Stimulated activated memory B cell treated with anti-CD40 and anti-IgM and Interleukin-4, amounts not matched to agents 10 μg/mL and 1 μg/mL and 100 μg/mL, for 72 hours (primary cell): ENCODE measurements around the gene FAM124B.

Source experiments
- ATAC-seq: fragments of 150-1000 bp; cut with Tn5 transposase; 2 replicates; pipeline ENCODE4 v1.10.0; 2021
- H3K27ac Mint-ChIP-seq: one replicate; pipeline ENCODE4 v1.8.0; 2022; ENCODE audit warnings: mild to moderate bottlenecking, mixed read lengths
- H3K27me3 Mint-ChIP-seq: one replicate; pipeline ENCODE4 v1.8.0; 2022; ENCODE audit warnings: mixed read lengths
- H3K36me3 Mint-ChIP-seq: one replicate; pipeline ENCODE4 v1.8.0; 2022; ENCODE audit warnings: mixed read lengths
- H3K4me1 Mint-ChIP-seq: one replicate; pipeline ENCODE4 v1.8.0; 2022; ENCODE audit warnings: mixed read lengths
- H3K4me3 Mint-ChIP-seq: one replicate; pipeline ENCODE4 v1.8.0; 2022; ENCODE audit warnings: mild to moderate bottlenecking, moderate library complexity, mixed read lengths
- H3K9me3 Mint-ChIP-seq: one replicate; pipeline ENCODE4 v1.8.0; 2022; ENCODE audit warnings: mixed read lengths

FAM124B gene

DNA sequence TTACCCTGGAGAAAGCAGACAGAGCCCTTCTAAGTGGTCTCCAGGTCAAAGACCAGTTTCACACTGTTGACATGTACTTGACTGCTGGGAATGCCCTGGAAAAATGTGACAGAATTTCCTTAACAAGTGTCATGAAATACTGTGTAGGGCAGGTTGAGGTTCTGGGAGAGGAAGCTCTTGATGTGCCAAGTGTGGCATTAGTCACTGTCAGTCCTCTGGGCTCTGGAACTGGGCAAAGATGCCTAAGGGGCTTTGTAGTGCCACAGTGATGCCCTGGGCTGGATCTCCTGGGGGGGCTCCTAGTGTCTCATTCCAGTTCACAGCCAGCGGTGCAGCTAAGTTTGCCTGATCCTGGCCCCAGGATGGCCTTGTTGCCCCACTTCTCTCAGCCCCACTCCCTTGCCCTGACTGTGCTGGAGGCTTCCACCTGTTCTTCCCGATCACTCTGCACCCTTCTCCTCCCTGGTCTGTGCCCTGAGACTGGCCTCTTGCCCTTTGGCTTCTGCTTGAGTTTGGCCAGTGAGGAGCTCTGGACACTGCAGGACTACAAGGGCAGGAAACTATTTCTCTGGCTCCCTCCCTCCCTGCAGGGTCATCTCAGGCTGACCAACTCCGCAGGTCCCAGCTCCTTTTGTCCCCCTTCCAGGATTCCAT lies 27.0 kb upstream of the FAM124B start:
- H3K4me3 Mint-ChIP-seq: no peak overlapping the region
- no peak overlapping the region for H3K27ac Mint-ChIP-seq
- H3K36me3 Mint-ChIP-seq: peaks cover 5% of the 10 kb centered on the region
- ATAC-seq: no peak
- peaks cover 15% of the 10 kb centered on the region for H3K9me3 Mint-ChIP-seq
- peaks cover 7% of the 10 kb centered on the region for H3K4me1 Mint-ChIP-seq
- H3K27me3 Mint-ChIP-seq: peaks cover 21% of the 10 kb centered on the region

DNA sequence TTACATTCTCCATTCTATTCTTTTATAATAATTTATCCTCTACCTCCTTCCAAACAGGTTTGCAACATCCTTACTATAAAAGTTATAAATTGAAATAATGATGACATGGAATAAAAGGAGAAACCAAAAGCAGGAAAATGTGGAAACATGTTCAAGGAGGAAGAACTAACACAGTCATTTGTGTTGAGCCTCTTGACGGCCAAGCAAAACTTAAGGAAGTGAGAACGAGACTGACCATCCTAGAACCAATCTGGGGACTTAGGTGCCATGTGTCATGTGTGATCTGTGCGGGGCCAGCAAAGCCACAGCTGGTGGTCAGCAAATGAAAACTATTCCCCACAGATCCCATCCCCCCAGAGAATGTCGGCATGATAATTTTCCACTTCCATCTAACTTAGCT lies 25.6 kb upstream of the FAM124B start:
- Mint-ChIP-seq H3K4me3 (no peak overlapping the region), H3K9me3 (peaks cover 15% of the 10 kb centered on the region), H3K27ac (no peak overlapping the region), H3K4me1 (peaks cover 7% of the 10 kb centered on the region), H3K27me3 (peaks cover 21% of the 10 kb centered on the region), H3K36me3 (peaks cover 5% of the 10 kb centered on the region)
- no peak for ATAC-seq

DNA sequence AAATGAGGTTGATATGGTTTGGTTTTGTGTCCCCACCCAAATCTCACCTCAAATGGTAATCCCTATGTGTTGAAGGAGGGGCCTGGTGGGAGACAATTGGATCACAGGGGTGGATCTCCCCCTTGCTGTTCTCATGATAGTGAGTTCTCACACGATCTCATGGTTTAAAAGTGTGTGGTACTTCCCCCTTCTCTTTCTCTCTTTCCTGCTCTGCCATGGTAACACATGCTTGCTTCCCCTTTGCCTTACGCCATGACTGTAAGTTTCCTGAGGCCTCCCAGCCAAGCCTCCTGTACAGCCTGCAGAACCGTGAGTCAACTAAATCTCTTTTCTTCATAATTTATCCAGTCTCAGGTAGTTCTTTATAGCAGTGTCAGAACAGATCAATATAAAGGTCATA lies 24.7 kb upstream of the FAM124B start:
- no peak for ATAC-seq
- H3K4me3 Mint-ChIP-seq: no peak overlapping the region
- H3K27ac Mint-ChIP-seq: no peak overlapping the region
- H3K36me3 Mint-ChIP-seq: peaks cover 5% of the 10 kb centered on the region
- peaks cover 16% of the 10 kb centered on the region for H3K9me3 Mint-ChIP-seq
- H3K4me1 Mint-ChIP-seq: peaks cover 7% of the 10 kb centered on the region
- H3K27me3 Mint-ChIP-seq: peaks cover 13% of the 10 kb centered on the region

DNA sequence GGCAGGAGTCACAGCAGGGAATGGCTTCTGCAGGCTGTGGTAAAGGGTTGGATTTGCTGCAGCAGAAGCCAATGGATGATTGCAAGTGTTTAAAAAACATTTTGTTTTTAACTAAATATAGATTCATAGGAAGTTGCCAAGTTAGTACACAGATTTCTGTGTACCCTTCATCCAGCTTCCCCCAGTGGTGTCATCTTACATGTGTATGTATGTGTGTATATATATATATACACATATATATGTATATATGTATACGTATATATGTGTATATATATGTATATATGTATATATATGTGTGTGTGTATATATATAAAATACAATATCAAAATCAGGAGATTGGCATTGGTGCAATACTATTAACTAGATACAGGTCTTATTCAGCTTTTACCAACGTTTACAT lies 19.2 kb upstream of the FAM124B start:
- Mint-ChIP-seq H3K36me3 (no peaks in the 10 kb centered on the region), H3K9me3 (peaks cover 11% of the 10 kb centered on the region), H3K4me1 (no peaks in the 10 kb centered on the region), H3K27ac (no peak overlapping the region), H3K4me3 (no peak overlapping the region), H3K27me3 (peaks cover 9% of the 10 kb centered on the region)
- ATAC-seq: no peak

DNA sequence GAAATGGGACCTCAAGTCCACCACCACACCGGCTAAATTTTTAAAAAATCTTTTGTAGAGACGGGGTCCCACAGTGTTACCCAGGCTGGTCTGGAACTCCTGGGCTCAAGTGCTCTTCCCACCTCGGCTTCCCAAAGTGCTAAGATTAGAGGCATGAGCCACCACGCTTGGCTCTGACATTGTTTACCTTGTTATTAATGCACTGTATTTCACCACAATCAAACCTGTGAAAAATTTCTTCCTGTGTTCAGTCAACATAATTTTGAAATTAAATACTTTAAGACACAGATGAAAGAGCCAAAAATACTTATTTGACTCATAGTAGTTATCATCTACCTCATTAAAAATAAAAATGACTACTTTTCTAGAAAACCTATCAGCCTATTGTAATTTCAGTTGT lies 16.0 kb upstream of the FAM124B start:
- no peak overlapping the region for H3K27ac Mint-ChIP-seq
- ATAC-seq: no peak
- peaks cover 5% of the 10 kb centered on the region for H3K9me3 Mint-ChIP-seq
- H3K4me3 Mint-ChIP-seq: no peak overlapping the region
- H3K4me1 Mint-ChIP-seq: no peaks in the 10 kb centered on the region
- peaks cover 9% of the 10 kb centered on the region for H3K27me3 Mint-ChIP-seq
- H3K36me3 Mint-ChIP-seq: no peaks in the 10 kb centered on the region

DNA sequence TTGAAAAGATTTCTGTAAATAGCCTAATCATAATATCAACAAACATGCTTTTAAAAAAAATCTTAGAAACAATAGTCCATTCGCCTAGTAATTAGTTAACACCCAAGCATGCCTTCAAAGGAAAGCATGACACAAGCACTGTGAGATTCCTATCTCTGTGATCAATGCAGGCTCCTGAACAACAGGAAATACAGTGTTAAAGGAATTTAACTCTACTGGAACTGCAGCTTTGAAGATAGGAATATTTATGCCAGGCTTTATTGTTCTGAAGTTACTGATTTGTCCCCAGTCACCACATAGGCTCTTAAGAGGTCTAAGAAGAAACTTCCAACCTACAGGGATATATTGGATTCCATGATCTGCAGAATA lies 15.4 kb upstream of the FAM124B start:
- Mint-ChIP-seq H3K36me3 (no peaks in the 10 kb centered on the region), H3K9me3 (peaks cover 5% of the 10 kb centered on the region), H3K27me3 (peaks cover 9% of the 10 kb centered on the region), H3K4me3 (no peak overlapping the region), H3K4me1 (no peaks in the 10 kb centered on the region), H3K27ac (no peak overlapping the region)
- ATAC-seq: no peak

DNA sequence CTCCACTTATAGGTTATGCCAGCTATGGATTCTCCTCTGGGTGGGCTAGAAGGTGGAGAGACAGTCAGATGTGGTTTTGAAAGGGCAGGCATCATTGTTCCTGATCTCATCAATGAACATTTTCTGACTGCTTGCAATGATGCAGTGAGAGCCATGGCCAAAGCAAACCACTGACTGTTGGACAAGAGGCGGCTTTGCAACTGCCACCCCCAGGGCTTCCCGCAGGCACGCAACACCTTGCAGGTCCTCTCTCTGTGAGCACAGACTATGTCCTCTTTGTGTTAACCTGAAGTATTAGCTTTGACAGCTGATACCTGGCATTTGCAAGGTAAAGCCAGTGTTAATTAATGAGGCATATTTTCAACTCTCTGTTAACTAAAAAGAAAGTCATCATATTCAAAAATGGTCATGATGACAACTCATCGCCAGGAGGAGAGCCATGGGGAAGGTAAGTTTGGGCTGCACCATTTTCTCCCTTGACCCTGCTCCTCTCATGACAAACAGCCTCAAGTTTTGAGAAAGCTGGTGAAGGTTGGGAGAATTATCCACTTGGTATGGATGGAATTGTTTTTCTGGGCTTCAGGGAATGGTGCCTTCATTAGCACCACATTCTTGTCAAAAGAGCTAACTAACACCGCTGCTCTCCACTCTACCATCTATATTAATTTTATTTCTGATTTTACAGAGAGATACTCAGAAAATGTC lies 14.9 kb upstream of the FAM124B start:
- Mint-ChIP-seq H3K36me3 (no peaks in the 10 kb centered on the region), H3K4me1 (no peaks in the 10 kb centered on the region)

DNA sequence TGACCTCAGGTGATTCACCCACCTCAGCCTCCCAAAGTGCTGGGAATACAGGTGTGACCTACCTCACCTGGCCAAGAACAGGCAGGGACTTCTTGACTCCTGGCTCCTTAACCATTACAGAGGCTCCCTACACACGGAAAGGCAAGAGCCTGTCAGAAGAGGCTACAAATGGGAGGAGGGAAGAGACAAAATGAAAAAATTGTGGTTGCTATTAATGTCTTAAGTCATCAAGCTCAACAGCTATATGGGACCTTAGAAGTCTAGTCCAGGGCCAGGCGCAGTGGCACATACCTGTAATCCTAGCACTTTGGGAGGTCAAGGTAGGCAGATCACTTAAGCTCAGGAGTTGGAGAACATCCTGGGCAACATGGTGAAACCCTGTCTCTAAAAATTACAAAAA lies 11.5 kb upstream of the FAM124B start:
- no peaks in the 10 kb centered on the region for H3K9me3 Mint-ChIP-seq
- H3K4me3 Mint-ChIP-seq: no peak overlapping the region
- no peaks in the 10 kb centered on the region for H3K4me1 Mint-ChIP-seq
- H3K27ac Mint-ChIP-seq: no peak overlapping the region
- H3K27me3 Mint-ChIP-seq: no peaks in the 10 kb centered on the region
- no peak for ATAC-seq
- H3K36me3 Mint-ChIP-seq: no peaks in the 10 kb centered on the region

More for the DNA sequence above, 14.9 kb upstream of the FAM124B start:
- Mint-ChIP-seq H3K27ac (no peak overlapping the region), H3K4me3 (no peak overlapping the region), H3K9me3 (peaks cover 5% of the 10 kb centered on the region), H3K27me3 (peaks cover 9% of the 10 kb centered on the region)
- ATAC-seq: no peak

DNA sequence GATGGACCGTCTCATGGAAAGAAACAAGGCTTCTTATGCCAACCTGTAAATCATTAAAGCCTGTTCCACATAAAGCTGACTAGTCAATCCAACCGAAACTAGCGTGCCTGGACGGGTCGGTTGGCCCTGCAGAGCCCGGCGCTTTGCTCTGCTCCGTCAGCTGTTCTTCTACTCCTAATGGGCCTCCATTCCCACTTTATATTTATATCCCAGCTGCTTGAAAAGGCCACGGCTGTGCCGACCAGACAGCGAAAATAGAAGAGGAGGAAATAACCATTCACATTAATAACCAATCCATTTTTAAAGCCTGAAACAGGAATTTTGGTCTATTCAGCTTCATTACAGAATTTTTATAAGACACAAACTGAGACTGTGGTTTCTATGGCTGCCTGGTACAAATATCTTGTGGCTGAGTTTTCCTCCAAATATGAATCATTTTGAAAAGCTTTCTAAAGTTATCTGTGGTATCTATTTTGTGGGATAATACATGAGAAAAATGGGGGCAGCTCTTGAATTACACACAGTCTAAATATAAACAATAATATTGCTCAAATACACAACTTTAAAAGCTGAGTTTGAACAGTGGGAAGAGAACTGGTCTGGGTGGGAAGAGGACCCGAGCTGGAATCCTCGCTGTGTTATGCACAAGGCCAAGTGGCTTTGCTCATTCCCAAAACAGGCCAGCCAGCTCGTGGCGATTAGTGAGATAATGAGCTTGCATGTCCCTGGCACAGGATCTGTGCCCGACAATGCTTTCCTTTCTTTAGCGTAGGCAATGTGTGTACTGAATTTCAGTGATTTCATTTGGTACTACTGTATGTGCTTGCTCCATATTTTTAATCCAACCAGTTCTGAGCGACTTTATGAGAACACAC lies 10.5 kb upstream of the FAM124B start:
- Mint-ChIP-seq H3K27me3 (no peaks in the 10 kb centered on the region), H3K4me3 (no peak overlapping the region), H3K36me3 (no peaks in the 10 kb centered on the region), H3K9me3 (no peaks in the 10 kb centered on the region), H3K27ac (no peak overlapping the region), H3K4me1 (no peaks in the 10 kb centered on the region)
- no peak for ATAC-seq

DNA sequence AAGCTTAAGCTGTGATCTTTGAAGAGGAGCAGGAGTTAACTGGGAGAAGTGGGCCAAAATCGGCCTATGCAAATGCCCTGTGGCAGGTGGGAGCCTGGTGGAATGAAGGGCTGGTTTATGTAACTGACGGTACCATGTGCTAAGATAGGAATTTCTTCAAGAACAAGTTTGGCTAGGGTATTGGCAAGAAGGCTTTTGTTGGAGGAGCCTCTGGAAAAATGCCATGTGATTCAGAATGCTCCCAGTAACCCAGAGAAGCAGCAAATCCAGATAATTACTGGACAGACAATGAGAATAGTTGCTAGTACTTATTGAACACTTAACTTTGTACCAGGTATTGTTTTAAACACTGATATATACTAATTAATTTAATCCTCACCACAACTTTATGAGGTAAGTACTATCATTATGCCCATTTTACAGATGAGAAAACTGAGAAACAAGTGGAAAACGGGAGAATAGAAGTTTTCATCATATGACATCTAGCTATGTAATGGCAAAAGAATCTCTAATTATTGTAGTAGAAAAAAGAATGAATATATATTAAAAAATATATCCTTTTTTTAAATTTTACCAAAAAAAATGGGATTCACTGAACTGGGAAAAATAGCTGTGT lies 9.1 kb upstream of the FAM124B start:
- Mint-ChIP-seq H3K36me3 (peaks cover 5% of the 10 kb centered on the region), H3K27ac (no peak overlapping the region), H3K4me1 (no peaks in the 10 kb centered on the region), H3K4me3 (no peak overlapping the region), H3K9me3 (peaks cover 3% of the 10 kb centered on the region), H3K27me3 (no peaks in the 10 kb centered on the region)
- ATAC-seq: no peak

DNA sequence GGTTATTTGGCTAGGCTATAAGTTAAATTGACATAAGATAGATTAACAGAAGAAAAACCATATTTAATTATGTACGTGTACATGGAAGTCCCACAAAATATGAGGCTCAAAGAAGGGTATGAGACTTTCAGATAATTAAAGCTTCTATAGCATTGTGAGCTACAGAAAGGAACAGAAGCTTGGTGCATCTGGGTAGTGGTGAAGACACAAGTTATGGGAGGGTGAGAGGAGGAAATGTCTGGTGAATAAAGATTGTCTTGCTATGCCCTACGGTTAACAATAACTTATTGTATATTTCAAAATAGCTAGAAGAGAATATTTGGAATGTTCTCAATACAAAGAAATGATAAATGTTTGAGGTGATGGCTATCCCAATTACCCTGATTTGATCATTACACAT lies 6.8 kb upstream of the FAM124B start:
- Mint-ChIP-seq H3K27ac (no peak overlapping the region), H3K36me3 (peaks cover 5% of the 10 kb centered on the region), H3K4me3 (no peak overlapping the region), H3K9me3 (peaks cover 3% of the 10 kb centered on the region), H3K27me3 (no peaks in the 10 kb centered on the region), H3K4me1 (no peaks in the 10 kb centered on the region)
- no peak for ATAC-seq

DNA sequence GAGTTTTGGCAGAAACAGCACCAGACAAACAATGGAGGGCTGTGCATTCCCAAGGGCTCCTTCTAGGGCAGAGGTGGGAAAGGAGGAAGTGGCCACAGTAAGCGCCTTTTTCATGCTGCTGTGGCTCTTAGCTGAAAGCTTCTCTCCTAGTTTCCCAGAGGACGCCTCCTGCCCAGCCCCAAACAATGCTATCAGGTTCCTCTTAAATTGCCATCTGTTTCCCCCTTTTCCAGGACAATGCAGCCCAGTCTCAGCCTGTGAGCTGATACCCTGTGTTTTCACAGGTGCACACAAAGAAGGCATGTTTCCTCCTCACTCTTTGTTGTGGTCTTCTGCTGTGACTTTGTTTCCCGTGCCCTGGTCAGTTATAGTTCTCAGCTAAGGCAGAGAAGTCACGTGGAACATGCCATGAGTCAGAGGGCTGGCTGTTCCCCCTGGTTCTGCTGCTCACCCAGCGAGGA lies 5.4 kb upstream of the FAM124B start:
- peaks cover 5% of the 10 kb centered on the region for H3K36me3 Mint-ChIP-seq
- H3K27me3 Mint-ChIP-seq: no peaks in the 10 kb centered on the region
- no peak overlapping the region for H3K27ac Mint-ChIP-seq
- no peak overlapping the region for H3K4me3 Mint-ChIP-seq
- H3K9me3 Mint-ChIP-seq: peaks cover 3% of the 10 kb centered on the region
- no peaks in the 10 kb centered on the region for H3K4me1 Mint-ChIP-seq
- no peak for ATAC-seq

DNA sequence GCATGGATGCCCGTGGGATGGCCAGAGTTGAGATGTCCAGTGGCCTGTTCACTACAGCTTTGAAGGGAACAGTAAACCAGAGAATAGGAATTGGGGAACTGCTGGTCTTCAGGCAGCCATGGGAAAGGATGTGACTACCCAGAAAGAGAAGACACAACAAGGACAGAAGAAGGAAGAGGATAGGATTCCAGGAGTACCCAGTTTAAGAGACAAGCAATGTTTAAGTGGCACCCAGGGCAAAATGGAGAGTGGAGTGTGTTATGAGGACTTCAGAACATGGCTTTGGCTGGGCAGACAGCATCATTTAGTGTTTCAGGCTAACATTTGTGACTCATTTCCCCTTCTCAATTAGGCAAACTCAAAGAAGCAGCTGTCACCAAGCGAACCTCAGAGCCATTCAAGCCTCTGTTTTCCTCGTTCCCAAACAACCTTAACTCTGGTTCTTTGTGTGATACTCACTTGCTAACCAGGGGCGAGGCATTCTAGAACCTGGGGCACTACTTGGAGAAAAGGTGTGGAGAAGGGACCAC lies 4.0 kb upstream of the FAM124B start:
- peak; percentile 53 for ATAC-seq
- peaks cover 5% of the 10 kb centered on the region for H3K36me3 Mint-ChIP-seq
- no peak overlapping the region for H3K4me3 Mint-ChIP-seq
- H3K9me3 Mint-ChIP-seq: peaks cover 3% of the 10 kb centered on the region
- H3K4me1 Mint-ChIP-seq: peaks cover 9% of the 10 kb centered on the region
- no peaks in the 10 kb centered on the region for H3K27me3 Mint-ChIP-seq
- H3K27ac Mint-ChIP-seq: no peak overlapping the region

DNA sequence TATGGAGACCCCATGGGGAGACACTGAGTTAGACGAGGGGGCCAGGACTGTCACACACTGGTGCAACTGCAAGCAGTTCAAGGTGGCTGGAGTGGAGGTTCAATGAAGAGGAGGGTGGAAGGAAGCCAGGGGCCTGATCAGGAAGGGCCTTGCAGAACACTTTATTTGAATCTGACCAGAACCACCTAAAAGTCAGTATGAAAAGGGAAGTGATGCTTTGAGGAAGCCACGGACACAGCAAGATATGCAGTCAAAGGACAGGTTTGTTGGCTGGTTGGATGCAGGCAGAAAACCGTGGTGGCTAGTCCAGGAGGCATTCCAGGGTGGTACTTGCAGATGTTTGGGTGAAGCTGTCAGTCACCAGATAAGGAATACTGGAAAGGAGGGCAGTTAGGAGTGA lies 3.5 kb upstream of the FAM124B start:
- Mint-ChIP-seq H3K9me3 (peaks cover 3% of the 10 kb centered on the region), H3K36me3 (peaks cover 5% of the 10 kb centered on the region), H3K4me1 (peaks cover 9% of the 10 kb centered on the region), H3K4me3 (no peak overlapping the region), H3K27me3 (no peaks in the 10 kb centered on the region), H3K27ac (no peak overlapping the region)
- ATAC-seq: peak; percentile 74

DNA sequence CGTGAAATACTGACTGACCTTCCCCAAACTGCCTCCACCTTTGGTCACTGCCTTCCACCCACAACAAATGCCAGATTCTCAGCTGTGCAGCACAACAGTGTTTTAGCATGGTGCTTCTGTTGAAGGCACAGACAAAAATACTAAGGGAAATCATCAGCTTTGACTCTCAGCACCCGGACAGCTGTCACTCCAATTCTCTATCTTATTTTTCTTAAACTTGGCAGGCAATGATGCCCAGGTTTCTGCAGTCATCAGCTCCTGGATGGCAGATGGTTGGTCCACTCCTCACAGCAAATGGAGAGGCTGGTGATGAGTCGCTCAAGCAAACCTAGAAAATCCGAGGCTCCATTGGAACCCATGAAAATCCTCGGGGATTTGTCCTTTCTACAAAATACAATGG lies 2.9 kb upstream of the FAM124B start:
- H3K36me3 Mint-ChIP-seq: peaks cover 5% of the 10 kb centered on the region
- H3K27ac Mint-ChIP-seq: no peak overlapping the region
- H3K4me1 Mint-ChIP-seq: peaks cover 9% of the 10 kb centered on the region
- no peaks in the 10 kb centered on the region for H3K27me3 Mint-ChIP-seq
- no peak for ATAC-seq
- no peak overlapping the region for H3K4me3 Mint-ChIP-seq
- peaks cover 3% of the 10 kb centered on the region for H3K9me3 Mint-ChIP-seq
